ENCODE results near the gene DNAH17.

Gene DNAH17

DNA sequence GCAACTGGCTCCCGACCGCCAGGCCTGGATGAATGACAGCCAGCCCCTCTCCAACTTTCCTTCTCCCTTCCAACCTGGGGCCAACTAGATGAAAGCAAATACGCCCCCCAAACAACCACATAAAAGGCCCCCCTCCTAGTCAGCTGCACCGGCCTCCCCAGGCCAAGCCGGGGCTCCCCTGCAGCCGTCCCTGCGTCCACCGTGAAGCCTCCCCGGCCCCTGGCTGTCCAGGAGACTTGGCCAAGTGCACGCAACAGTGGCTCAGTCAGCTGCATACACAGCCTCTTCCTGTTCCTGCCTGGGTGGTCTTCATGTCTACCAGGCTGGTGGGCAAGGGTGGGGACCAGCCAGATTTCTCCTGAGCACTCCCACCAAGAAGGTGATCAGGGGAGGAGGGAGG lies 16.0 kb downstream of the DNAH17 start:
- H3K4me1 ChIP-seq (ENCODE audit: insufficient read depth, low read length): no peaks in the 10 kb centered on the region
- no peak overlapping the region for H3K4me3 ChIP-seq (ENCODE audit: low read length)
- no peaks in the 10 kb centered on the region for H3K9me3 ChIP-seq (ENCODE audit: low read length)
- no peak overlapping the region for H2AFZ ChIP-seq (ENCODE audit: low read depth, low read length)
- no peaks in the 10 kb centered on the region for H3K27me3 ChIP-seq (ENCODE audit: insufficient read depth, low read length)
- no peaks in the 10 kb centered on the region for H3K36me3 ChIP-seq (ENCODE audit: insufficient read depth, low read length)

DNA sequence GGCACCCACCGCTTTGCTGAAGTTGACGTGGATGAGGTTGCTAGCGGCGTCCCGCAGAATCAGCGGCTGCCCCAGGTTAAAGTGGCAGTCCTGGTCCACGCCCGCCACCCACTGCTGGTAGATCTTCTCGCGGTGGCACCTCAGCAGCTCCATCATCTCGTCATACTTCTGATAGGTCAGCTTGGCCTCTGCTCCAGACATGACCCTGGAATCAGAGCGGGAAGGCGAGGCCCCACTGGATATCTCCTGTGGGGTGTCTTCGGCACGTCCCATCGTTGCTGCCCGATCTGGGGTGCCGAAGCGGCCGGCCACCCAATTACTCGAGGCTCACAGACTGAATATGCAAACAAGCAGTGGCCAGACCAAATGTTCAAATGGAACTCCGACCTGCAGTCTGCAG lies 16.5 kb downstream of the DNAH17 start:
- Histone ChIP-seq H3K9me3 (ENCODE audit: low read length) (no peaks in the 10 kb centered on the region), H3K36me3 (ENCODE audit: insufficient read depth, low read length) (no peaks in the 10 kb centered on the region), H2AFZ (ENCODE audit: low read depth, low read length) (no peak overlapping the region), H3K27me3 (ENCODE audit: insufficient read depth, low read length) (no peaks in the 10 kb centered on the region), H3K4me1 (ENCODE audit: insufficient read depth, low read length) (no peaks in the 10 kb centered on the region), H3K4me3 (ENCODE audit: low read length) (no peak overlapping the region)

- no peak overlapping the region for H2AFZ ChIP-seq (ENCODE audit: low read depth, low read length)
- no peaks in the 10 kb centered on the region for H3K4me1 ChIP-seq (ENCODE audit: insufficient read depth, low read length)
- H3K4me3 ChIP-seq (ENCODE audit: low read length): no peak overlapping the region
- no peaks in the 10 kb centered on the region for H3K9me3 ChIP-seq (ENCODE audit: low read length)
- H3K36me3 ChIP-seq (ENCODE audit: insufficient read depth, low read length): no peaks in the 10 kb centered on the region
- no peaks in the 10 kb centered on the region for H3K27me3 ChIP-seq (ENCODE audit: insufficient read depth, low read length)
These were observed 17.3 kb downstream of the DNAH17 start for GRCh38 chr17:78559749-78560368.

DNA sequence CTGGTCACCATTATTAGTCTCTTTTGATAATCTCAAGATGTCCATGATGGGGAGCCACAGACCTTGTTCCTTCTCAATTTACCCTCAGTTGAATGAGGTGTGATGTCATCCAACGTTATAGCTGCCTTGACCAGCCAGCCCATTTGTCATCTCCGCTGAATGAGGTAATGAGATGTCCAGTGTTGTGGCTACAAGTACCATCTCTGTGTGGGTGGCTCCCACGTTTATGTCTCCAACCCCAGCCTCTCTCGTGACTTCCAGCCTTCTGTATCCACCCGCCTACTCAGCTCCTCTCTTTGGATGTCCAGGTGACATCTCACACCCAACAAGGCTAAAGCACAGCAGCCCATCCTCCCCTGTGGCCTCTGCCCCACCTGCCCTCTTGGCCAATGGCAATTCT lies 18.2 kb downstream of the DNAH17 start:
- Histone ChIP-seq H3K27me3 (ENCODE audit: insufficient read depth, low read length) (no peaks in the 10 kb centered on the region), H3K9me3 (ENCODE audit: low read length) (no peaks in the 10 kb centered on the region), H2AFZ (ENCODE audit: low read depth, low read length) (no peak overlapping the region), H3K36me3 (ENCODE audit: insufficient read depth, low read length) (no peaks in the 10 kb centered on the region), H3K4me1 (ENCODE audit: insufficient read depth, low read length) (no peaks in the 10 kb centered on the region), H3K4me3 (ENCODE audit: low read length) (no peak overlapping the region)

GRCh38 chr17:78558181-78558850 lies 18.9 kb downstream of the DNAH17 start:
- Histone ChIP-seq H3K36me3 (ENCODE audit: insufficient read depth, low read length) (no peaks in the 10 kb centered on the region), H2AFZ (ENCODE audit: low read depth, low read length) (no peak overlapping the region), H3K9me3 (ENCODE audit: low read length) (no peaks in the 10 kb centered on the region), H3K4me3 (ENCODE audit: low read length) (no peak overlapping the region), H3K4me1 (ENCODE audit: insufficient read depth, low read length) (no peaks in the 10 kb centered on the region), H3K27me3 (ENCODE audit: insufficient read depth, low read length) (no peaks in the 10 kb centered on the region)

DNA sequence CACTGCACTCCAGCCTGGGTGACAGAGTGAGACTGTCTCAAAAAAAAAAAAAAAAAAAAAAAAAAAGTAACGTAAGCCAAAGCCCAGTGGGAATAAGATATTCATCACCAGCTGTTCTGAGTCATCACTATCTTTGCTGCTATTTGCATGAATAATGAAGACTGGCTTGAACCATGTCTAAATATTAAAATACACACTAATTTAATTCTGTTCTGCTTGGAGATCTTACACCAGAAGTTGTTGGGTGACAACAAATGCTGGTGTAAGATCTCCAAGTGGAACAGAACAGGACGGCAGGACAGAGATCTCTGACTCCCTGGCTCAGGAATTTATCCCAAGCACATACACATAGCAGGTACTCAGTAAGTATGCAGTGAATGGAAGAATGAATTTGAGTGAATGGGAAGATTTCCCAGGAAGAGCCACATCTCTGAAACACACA lies 19.6 kb downstream of the DNAH17 start:
- Histone ChIP-seq H3K9me3 (ENCODE audit: low read length) (no peaks in the 10 kb centered on the region), H3K27me3 (ENCODE audit: insufficient read depth, low read length) (no peaks in the 10 kb centered on the region), H3K4me3 (ENCODE audit: low read length) (no peak overlapping the region), H3K36me3 (ENCODE audit: insufficient read depth, low read length) (no peaks in the 10 kb centered on the region), H2AFZ (ENCODE audit: low read depth, low read length) (no peak overlapping the region), H3K4me1 (ENCODE audit: insufficient read depth, low read length) (no peaks in the 10 kb centered on the region)

- no peaks in the 10 kb centered on the region for H3K9me3 ChIP-seq (ENCODE audit: low read length)
- no peaks in the 10 kb centered on the region for H3K27me3 ChIP-seq (ENCODE audit: insufficient read depth, low read length)
- H2AFZ ChIP-seq (ENCODE audit: low read depth, low read length): no peak overlapping the region
- no peak overlapping the region for H3K4me3 ChIP-seq (ENCODE audit: low read length)
- H3K4me1 ChIP-seq (ENCODE audit: insufficient read depth, low read length): no peaks in the 10 kb centered on the region
- H3K36me3 ChIP-seq (ENCODE audit: insufficient read depth, low read length): no peaks in the 10 kb centered on the region
These were observed 20.4 kb downstream of the DNAH17 start for GRCh38 chr17:78556812-78557211.

- H3K27me3 ChIP-seq (ENCODE audit: insufficient read depth, low read length): no peaks in the 10 kb centered on the region
- H2AFZ ChIP-seq (ENCODE audit: low read depth, low read length): no peak overlapping the region
- H3K4me3 ChIP-seq (ENCODE audit: low read length): no peak overlapping the region
- no peaks in the 10 kb centered on the region for H3K36me3 ChIP-seq (ENCODE audit: insufficient read depth, low read length)
- no peaks in the 10 kb centered on the region for H3K9me3 ChIP-seq (ENCODE audit: low read length)
- H3K4me1 ChIP-seq (ENCODE audit: insufficient read depth, low read length): no peaks in the 10 kb centered on the region
These were observed 21.3 kb downstream of the DNAH17 start for GRCh38 chr17:78555746-78556401.

GRCh38 chr17:78550464-78550863 lies 26.7 kb downstream of the DNAH17 start:
- Histone ChIP-seq H3K4me1 (ENCODE audit: insufficient read depth, low read length) (no peaks in the 10 kb centered on the region), H3K36me3 (ENCODE audit: insufficient read depth, low read length) (no peaks in the 10 kb centered on the region), H3K9me3 (ENCODE audit: low read length) (no peaks in the 10 kb centered on the region), H2AFZ (ENCODE audit: low read depth, low read length) (no peak overlapping the region), H3K27me3 (ENCODE audit: insufficient read depth, low read length) (no peaks in the 10 kb centered on the region), H3K4me3 (ENCODE audit: low read length) (no peak overlapping the region)

GRCh38 chr17:78548725-78549124 lies 28.5 kb downstream of the DNAH17 start:
- H3K4me1 ChIP-seq (ENCODE audit: insufficient read depth, low read length): no peaks in the 10 kb centered on the region
- no peaks in the 10 kb centered on the region for H3K27me3 ChIP-seq (ENCODE audit: insufficient read depth, low read length)
- H2AFZ ChIP-seq (ENCODE audit: low read depth, low read length): no peak overlapping the region
- no peaks in the 10 kb centered on the region for H3K36me3 ChIP-seq (ENCODE audit: insufficient read depth, low read length)
- no peaks in the 10 kb centered on the region for H3K9me3 ChIP-seq (ENCODE audit: low read length)
- H3K4me3 ChIP-seq (ENCODE audit: low read length): no peak overlapping the region

DNA sequence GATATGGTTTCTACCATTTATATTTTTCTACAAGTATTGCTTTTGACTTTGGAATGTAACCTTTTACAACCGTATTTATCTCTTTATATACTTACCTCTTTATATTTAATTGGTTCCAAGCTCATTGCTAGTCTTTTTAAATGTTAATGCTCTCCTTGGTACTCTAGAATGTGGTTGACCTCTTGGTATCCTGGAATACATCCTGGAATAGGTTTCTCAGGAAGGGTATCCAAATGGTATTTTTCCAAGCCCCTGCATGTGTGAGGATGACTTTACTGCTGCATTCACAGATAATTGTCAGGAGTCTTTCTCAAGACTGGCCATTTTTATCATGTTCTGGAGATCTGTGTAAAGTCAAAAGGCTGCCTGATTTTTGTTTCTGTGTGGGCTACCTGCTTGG lies 30.2 kb downstream of the DNAH17 start:
- H3K27me3 ChIP-seq (ENCODE audit: insufficient read depth, low read length): no peaks in the 10 kb centered on the region
- no peak overlapping the region for H2AFZ ChIP-seq (ENCODE audit: low read depth, low read length)
- H3K36me3 ChIP-seq (ENCODE audit: insufficient read depth, low read length): no peaks in the 10 kb centered on the region
- no peaks in the 10 kb centered on the region for H3K4me1 ChIP-seq (ENCODE audit: insufficient read depth, low read length)
- H3K4me3 ChIP-seq (ENCODE audit: low read length): no peak overlapping the region
- no peaks in the 10 kb centered on the region for H3K9me3 ChIP-seq (ENCODE audit: low read length)

DNA sequence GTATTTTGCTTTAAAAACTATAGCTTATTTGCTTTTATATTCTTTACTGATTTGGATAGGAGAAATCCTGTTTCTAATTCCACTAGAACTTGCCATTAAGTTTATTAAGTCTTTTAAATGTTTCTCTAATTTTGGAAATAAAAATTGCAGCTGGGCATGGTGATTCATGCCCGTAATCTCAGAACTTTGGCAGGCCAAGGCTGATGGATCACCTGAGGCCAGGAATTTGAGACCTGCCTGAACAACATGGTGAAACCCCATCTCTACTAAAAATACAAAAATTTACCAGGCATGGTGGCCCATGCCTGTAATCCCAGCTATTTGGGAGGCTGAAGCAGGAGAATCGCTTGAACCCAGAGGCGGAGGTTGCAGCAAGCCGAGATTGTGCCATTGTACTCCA lies 30.7 kb downstream of the DNAH17 start:
- Histone ChIP-seq H3K4me1 (ENCODE audit: insufficient read depth, low read length) (no peaks in the 10 kb centered on the region), H3K4me3 (ENCODE audit: low read length) (no peak overlapping the region), H3K9me3 (ENCODE audit: low read length) (no peaks in the 10 kb centered on the region), H3K36me3 (ENCODE audit: insufficient read depth, low read length) (no peaks in the 10 kb centered on the region), H2AFZ (ENCODE audit: low read depth, low read length) (no peak overlapping the region), H3K27me3 (ENCODE audit: insufficient read depth, low read length) (no peaks in the 10 kb centered on the region)

DNA sequence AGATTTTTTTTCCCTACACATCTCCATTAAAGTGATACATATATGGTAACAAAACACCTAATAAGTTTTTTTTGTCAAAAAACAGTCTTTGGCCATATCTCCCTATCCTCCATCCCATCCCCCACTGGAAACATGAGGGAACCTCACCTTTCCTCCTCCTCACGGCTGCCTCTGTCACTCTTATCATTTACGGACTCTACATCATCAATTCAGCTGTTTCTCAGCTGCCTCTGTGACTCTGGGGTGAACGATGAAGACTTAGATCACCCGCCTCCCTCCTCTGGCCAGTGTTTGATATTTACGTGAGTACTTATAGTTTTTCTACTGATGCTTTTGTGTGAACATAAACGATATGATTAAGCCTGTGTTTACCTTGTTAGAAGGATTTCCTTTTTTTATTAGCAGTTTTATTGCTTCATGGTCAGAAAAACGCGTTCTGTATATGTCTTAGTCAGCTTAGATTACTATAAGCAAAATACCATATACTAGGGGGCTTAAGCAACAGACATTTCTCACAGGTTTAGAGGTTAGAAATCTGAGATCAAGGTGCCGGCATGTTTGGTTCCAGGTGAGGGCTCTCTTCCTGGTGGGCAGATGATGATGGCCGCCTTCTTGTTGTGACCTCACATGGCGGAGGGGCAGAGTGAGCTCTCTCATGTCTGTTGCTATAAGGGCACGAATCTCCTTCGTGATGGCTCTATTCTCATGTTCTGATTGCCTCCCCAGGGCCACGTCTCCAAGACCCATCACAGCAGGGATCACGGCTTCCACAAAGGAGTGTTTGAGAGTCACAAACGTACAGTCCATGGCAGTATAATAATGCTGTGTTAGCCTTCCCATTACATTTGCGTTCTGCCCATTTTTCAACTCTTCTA lies 32.1 kb downstream of the DNAH17 start:
- no peaks in the 10 kb centered on the region for H3K4me1 ChIP-seq (ENCODE audit: insufficient read depth, low read length)
- no peaks in the 10 kb centered on the region for H3K36me3 ChIP-seq (ENCODE audit: insufficient read depth, low read length)
- H3K9me3 ChIP-seq (ENCODE audit: low read length): no peaks in the 10 kb centered on the region
- H3K4me3 ChIP-seq (ENCODE audit: low read length): no peak overlapping the region
- no peaks in the 10 kb centered on the region for H3K27me3 ChIP-seq (ENCODE audit: insufficient read depth, low read length)
- H2AFZ ChIP-seq (ENCODE audit: low read depth, low read length): no peak overlapping the region
